Heart left ventricle (tissue), 16 donors: ENCODE results near the gene TNS3. TPM values are rescaled to one million over a fixed set of nuclear protein-coding genes. Genes with fewer than 3 reads are reported as not detected.
"Not testable (repeated sequence)": the region's sequence is repeated elsewhere in the genome, so short reads cannot be mapped to it uniquely, and the experiment has no call there.

Experiments
- ATAC-seq, 4 donors: fragments of 200-7000 bp; cut with Tn5 transposase; one replicate each; pipeline ENCODE4 v1.9.1; 2020 to 2022; ENCODE audit warnings: moderate library complexity in 4 of 4, mild to moderate bottlenecking in 3 of 4, moderate number of reproducible peaks in 1 of 4
- DNase-seq, 5 donors: peaks; one replicate each; pipeline ENCODE4 v3.0.0-alpha.2; 2020
- H3K27ac ChIP-seq, 12 donors: fragments of 200-600 bp; sonication (generic) in 4 of 12; one replicate each; pipeline versions ENCODE4 v1.5.0 to v1.8.0; 2016 to 2022; ENCODE audit warnings: mild to moderate bottlenecking in 2 of 12
- H3K27me3 ChIP-seq, 9 donors: fragments of 200-600 bp; sonication (generic) in 2 of 9; one replicate each; pipeline versions ENCODE4 v1.5.1 to v1.8.0; 2016 to 2022; ENCODE audit warnings: mild to moderate bottlenecking in 3 of 9
- H3K36me3 ChIP-seq, 9 donors: fragments of 200-600 bp; sonication (generic) in 2 of 9; one replicate each; pipeline versions ENCODE4 v1.5.0 to v1.8.0; 2018 to 2022; ENCODE audit warnings: mild to moderate bottlenecking in 2 of 9
- H3K4me1 ChIP-seq, 12 donors: fragments of 200-600 bp; sonication (generic) in 4 of 12; one replicate each; pipeline versions ENCODE4 v1.5.0 to v1.8.0; 2016 to 2022; ENCODE audit warnings: mild to moderate bottlenecking in 3 of 12
- H3K4me3 ChIP-seq, 12 donors: fragments of 200-600 bp; sonication (generic) in 4 of 12; one replicate each; pipeline versions ENCODE4 v1.5.0 to v1.8.0; 2017 to 2022; ENCODE audit warnings: mild to moderate bottlenecking in 9 of 12, moderate library complexity in 4 of 12
- H3K9me3 ChIP-seq, 12 donors: fragments of 200-600 bp; sonication (generic) in 4 of 12; one replicate each; pipeline versions ENCODE4 v1.5.0 to v1.8.0; 2016 to 2022; ENCODE audit warnings: mild to moderate bottlenecking in 1 of 12
- CTCF ChIP-seq, 12 donors: fragments of 200-600 bp; sonication (generic) in 4 of 12; IDR thresholded peaks; one replicate each; pipeline versions ENCODE4 v1.5.0 to v1.8.0; 2018 to 2022; ENCODE audit warnings: antibody characterized with exemption in 12 of 12, mild to moderate bottlenecking in 5 of 12
- POLR2A ChIP-seq, 2 donors: fragments of 450-650 bp; IDR thresholded peaks; one replicate each; pipeline ENCODE4 v1.6.1; 2017; ENCODE audit warnings: antibody characterized with exemption in 2 of 2, mild to moderate bottlenecking in 2 of 2, moderate library complexity in 2 of 2
- WGBS, 4 donors: extraction: QIAGEN DNeasy Blood & Tissue Kit in 2 of 4; methylation state at CpG; one replicate each; pipeline versions ENCODE4 v1.1.5 to v1.1.7; 2013 to 2018; 5-methylcytosine and 5-hydroxymethylcytosine counted together
- intact Hi-C, 10 donors: fragments of 100-400 bp; cut with DNase I; formaldehyde crosslinking; loops; one replicate each; pipeline versions ENCODE4 v1.11.1 to v1.14.2; 2022
- polyA plus RNA-seq, 2 donors: library from polyadenylated mRNA; stranded (reverse); fragments of 200-250 nt; gene quantifications; one replicate each; pipeline ENCODE4 v1.2.3, GENCODE V29; 2013
- total RNA-seq, 9 donors: library from RNA; depleted of rRNA in 2 of 9; stranded (reverse); fragments of >200 nt in 2 of 9; fragmentation: NEBNext Ultra II Directional in 3 of 9; extraction: Animal tissue kit (Norgen Biotek cat#: 25700) in 3 of 9; gene quantifications; one replicate each; pipeline versions ENCODE4 v1.1.0 to v1.2.4, GENCODE V29; 2016 to 2023
- donor health status: ischemic (EF 13 %, LVEDD 7.1; RV severe dilation, severe dysfunction).
- donor health status: healthy with polysubstance abuse.
- donor health status: DM: no; HTN: yes; CAD: no.
- donor health status: DM: no; HTN: no; CAD: no.
- donor health status: ischemic (EF 25% LVEDD 6.9; RV normal size, moderate dysfunction).
- donor health status: ischemic (EF 25% LVEDD 5.7; RV mildly dilated, moderate dysfunction).
- donor health status: healthy.
- donor health status: DM: yes; HTN: yes; CAD: no.
- donor health status: ischemic (EF 35%, LVEDD 5.7; RV mildly dilated, moderate dysfunction).
- donor health status: nonischemic (EF 11% LVEDD 7.7; RV severe dilation, severe dysfunction).
- donor health status: DM: yes; HTN: yes; CAD: no.
- donor health status: PGD.
- donor health status: ischemic (EF 29% LVEDD 5.4; RV normal size, mild dysfunction).
- donor health status: nonischemic (EF 23%, LVEDD 6.1; RV moderate dilation, normal function).

TNS3 gene
- total and polyA plus RNA-seq, 11 donors = 10.1 to 116 (median 32.7) TPM

DNA sequence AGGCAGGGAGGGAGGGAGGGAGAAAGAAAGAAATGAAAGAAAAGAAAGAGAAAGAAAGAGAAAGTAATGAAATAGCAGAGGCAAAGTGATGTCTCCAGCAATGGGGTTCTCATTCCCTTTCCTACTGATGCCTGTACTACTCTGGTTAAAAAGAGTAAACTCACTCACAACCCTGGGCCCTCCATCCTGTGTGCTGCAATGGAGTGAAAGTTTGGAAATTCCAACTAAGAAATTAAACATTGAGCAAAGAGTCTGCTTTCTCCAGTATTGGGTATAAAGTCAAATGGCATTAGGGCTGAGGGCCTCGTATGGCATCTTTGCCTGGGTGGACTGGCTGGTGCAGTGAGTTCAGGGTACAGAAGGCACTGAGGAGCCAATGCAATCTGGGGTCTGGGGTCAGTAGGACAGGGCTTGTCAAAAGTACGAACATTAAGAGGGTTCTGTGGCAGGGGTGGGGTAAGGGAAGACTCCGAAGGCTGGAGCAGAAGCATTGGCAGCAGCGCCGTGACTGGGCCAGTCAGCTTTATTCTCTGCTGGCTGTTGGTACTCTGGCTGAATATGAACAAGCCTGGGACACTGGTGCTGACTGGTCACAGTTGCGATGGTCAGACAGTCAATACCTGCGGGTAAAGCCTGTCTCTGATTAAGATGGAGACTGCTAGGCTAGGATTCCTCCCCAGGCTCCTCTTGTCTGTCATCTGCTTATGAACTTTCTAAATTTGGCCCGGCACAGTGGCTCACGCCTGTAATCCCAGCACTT lies 24.1 kb upstream of the TNS3 start:
- no peaks in the 10 kb centered on the region for H3K27me3 ChIP-seq
- intact Hi-C loops = no loop called here
- no peak overlapping the region for H3K4me3 ChIP-seq
- H3K9me3 ChIP-seq = no peaks in the 10 kb centered on the region
- H3K4me1 ChIP-seq = peaks cover 0 to 38% (median 14%) of the 10 kb centered on the region in 12 donors
- TF ChIP-seq CTCF (IDR thresholded peaks at IDR 0.05) = no peak
- no peak for TF ChIP-seq POLR2A (IDR thresholded peaks at IDR 0.05)
- ATAC-seq (no peak), DNase-seq (peak in 1 of 5 donors; percentile 16)
- H3K27ac ChIP-seq = no peak overlapping the region
- 96 to 98% (median 97%) methylated on average over 8 to 9 of the region's 9 CpGs for WGBS, 4 donors
- no peaks in the 10 kb centered on the region for H3K36me3 ChIP-seq

DNA sequence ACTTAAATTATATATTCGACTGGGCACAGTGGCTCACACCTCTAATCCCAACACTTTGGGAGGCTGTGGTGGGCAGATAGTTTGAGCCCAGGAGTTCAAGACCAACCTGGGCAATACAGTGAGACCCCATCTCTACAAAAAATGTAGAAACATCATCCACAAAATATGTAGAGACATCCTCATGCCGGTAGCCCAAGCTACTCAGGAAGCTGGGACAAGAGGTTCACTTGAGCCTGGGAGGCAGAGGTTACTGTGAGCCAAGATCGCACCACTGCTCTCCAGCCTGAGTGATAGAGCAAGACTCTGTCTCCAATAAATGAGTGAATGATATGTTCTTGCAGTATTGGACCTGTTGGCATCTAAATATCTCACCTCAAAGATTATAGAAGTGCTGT lies 22.6 kb upstream of the TNS3 start:
- peak in 2 of 4 donors; percentile 6 to 22 for ATAC-seq

DNA sequence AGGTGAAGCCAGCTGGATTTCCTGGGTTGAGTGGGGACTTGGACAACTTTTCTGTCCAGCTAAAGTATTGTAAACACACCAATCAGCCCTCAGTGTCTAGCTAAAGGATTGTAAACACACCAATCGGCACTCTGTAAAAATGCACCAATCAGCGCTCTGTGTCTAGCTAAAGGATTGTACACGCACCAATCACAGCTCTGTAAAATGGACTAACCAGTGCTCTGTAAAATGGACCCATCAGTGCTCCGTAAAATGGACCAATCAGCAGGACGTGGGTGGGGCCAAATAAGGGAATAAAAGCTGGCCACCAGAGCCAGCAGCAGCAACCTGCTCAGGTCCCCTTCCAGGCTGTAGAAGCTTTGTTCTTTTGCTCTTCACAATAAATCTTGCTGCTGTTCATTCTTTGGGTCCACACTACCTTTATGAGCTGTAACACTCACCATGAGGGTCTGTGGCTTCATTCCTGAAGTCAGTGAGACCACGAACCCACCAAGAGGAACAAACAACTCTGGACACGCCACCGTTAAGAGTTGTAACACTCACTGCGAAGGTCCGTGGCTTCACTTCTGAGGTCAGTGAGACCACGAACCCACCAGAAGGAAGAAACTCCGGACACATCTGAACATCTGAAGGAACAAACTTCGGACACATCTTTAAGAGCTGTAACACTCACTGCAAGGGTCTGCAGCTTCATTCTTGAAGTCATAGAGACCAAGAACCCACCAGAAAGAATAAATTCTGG lies 21.8 kb upstream of the TNS3 start:
- H3K9me3 ChIP-seq, H3K27me3 ChIP-seq, H3K36me3 ChIP-seq, H3K4me3 ChIP-seq, intact Hi-C loops, ATAC-seq, H3K27ac ChIP-seq: not testable (repeated sequence)
- 92 to 94% (median 93%) methylated on average over 13 of the region's 13 CpGs for WGBS, 4 donors
- peak in 1 of 5 donors; percentile 2 for DNase-seq
- H3K4me1 ChIP-seq = peaks cover 0 to 38% (median 10%) of the 10 kb centered on the region in 12 donors

More for the DNA sequence above, 22.6 kb upstream of the TNS3 start:
- H3K4me1 ChIP-seq = peaks cover 0 to 38% (median 10%) of the 10 kb centered on the region in 12 donors
- intact Hi-C loops = no loop called here
- peak overlapping the region in 1 of 12 donors; percentile 4 for H3K27ac ChIP-seq
- TF ChIP-seq CTCF (IDR thresholded peaks at IDR 0.05) = no peak
- TF ChIP-seq POLR2A (IDR thresholded peaks at IDR 0.05) = no peak
- no peaks in the 10 kb centered on the region for H3K27me3 ChIP-seq
- no peak overlapping the region for H3K4me3 ChIP-seq
- no peaks in the 10 kb centered on the region for H3K36me3 ChIP-seq
- peak in 1 of 5 donors; percentile 32 for DNase-seq
- H3K9me3 ChIP-seq = no peaks in the 10 kb centered on the region
- WGBS, 4 donors = 57 to 76% (median 65%) methylated on average over 3 of the region's 3 CpGs

DNA sequence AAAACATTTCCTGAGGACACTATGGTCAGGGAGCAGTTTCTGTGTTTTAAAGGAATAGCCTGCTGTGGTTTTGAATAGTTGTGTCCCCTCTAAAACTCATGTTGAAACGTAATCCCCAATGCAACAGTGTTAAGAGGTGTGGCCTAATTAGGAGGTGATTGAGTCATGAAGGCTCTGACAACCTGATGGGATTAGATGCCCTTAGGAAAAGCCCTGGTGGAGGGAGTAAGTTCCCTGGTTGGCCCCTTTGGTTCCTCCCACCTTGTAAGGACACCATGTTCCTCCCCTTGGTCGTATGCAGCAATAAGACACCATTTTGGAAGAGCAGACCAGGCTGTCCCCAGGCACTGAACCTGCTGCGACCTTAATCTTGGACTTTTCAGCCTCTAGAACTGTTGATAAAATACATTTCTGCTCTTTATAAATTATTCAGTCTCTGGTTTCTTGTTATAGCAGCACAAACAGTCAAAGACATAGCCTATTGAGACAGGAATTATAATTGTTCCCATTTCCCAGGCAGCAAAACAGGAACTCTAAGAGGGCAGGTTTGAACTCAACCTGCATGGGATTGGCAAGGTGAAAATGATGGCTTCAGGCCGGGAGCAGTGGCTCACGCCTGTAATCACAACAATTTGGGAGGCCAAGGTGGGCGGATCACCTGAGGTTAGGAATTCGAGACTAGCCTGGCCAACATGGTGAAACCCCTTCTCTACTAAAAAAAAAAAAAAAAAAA lies 20.5 kb upstream of the TNS3 start:
- 88 to 94% (median 90%) methylated on average over 7 of the region's 7 CpGs for WGBS, 4 donors
- intact Hi-C loops = no loop called here
- no peak overlapping the region for H3K27ac ChIP-seq
- no peaks in the 10 kb centered on the region for H3K36me3 ChIP-seq
- H3K27me3 ChIP-seq = no peaks in the 10 kb centered on the region
- DNase-seq (peak in 1 of 5 donors; percentile 6), ATAC-seq (no peak)
- H3K9me3 ChIP-seq = peaks cover 0 to 7% (median 2%) of the 10 kb centered on the region in 12 donors
- peaks cover 0 to 38% (median 10%) of the 10 kb centered on the region in 12 donors for H3K4me1 ChIP-seq
- H3K4me3 ChIP-seq = no peak overlapping the region
- TF ChIP-seq POLR2A (IDR thresholded peaks at IDR 0.05) (no peak), CTCF (IDR thresholded peaks at IDR 0.05) (no peak)
